Thymus (tissue), 2 donors: ENCODE measurements around the gene LYZL4. TPM values are rescaled to one million over a fixed set of nuclear protein-coding genes. Genes with fewer than 3 reads are reported as not detected.

ENCODE experiments used
- polyA plus RNA-seq: library from polyadenylated mRNA; stranded (reverse); fragments of 200-250 nt; gene quantifications from one replicate; pipeline ENCODE4 v1.2.3, GENCODE V29; 2013
- total RNA-seq: library from RNA; stranded (reverse); fragments of 120-200 nt; gene quantifications from one replicate; pipeline ENCODE4 v1.2.4, GENCODE V29; 2013
- donor health status: healthy.

LYZL4 gene
- total and polyA plus RNA-seq, 2 donors: 0.14 to 0.46 TPM

Other genes starting within 250 kb of the LYZL4 start
- 2.2 TPM for gene CCK, start 144.4 kb downstream of the LYZL4 start, total RNA-seq
- 9.0 TPM for gene CCK, start 144.4 kb downstream of the LYZL4 start, polyA plus RNA-seq
- gene VIPR1, start 92.0 kb upstream of the LYZL4 start, total RNA-seq: 1.8 TPM
- gene VIPR1, start 92.0 kb upstream of the LYZL4 start, polyA plus RNA-seq: 4.4 TPM
- 20.9 TPM for gene SEC22C, start 171.4 kb upstream of the LYZL4 start, total RNA-seq
- 24.9 TPM for gene SEC22C, start 171.4 kb upstream of the LYZL4 start, polyA plus RNA-seq
- gene SS18L2, start 180.2 kb upstream of the LYZL4 start, total RNA-seq: 39.9 TPM
- gene SS18L2, start 180.2 kb upstream of the LYZL4 start, polyA plus RNA-seq: 88.1 TPM
- 32.1 TPM for gene NKTR, start 190.1 kb upstream of the LYZL4 start, total RNA-seq
- 52.9 TPM for gene NKTR, start 190.1 kb upstream of the LYZL4 start, polyA plus RNA-seq
- 2.5 TPM for gene ZBTB47, start 243.1 kb upstream of the LYZL4 start, total RNA-seq
- gene ZBTB47, start 243.1 kb upstream of the LYZL4 start, polyA plus RNA-seq: 5.1 TPM